ENCODE results near the gene G3BP2.

- TF ChIP-seq, protein P1, sequence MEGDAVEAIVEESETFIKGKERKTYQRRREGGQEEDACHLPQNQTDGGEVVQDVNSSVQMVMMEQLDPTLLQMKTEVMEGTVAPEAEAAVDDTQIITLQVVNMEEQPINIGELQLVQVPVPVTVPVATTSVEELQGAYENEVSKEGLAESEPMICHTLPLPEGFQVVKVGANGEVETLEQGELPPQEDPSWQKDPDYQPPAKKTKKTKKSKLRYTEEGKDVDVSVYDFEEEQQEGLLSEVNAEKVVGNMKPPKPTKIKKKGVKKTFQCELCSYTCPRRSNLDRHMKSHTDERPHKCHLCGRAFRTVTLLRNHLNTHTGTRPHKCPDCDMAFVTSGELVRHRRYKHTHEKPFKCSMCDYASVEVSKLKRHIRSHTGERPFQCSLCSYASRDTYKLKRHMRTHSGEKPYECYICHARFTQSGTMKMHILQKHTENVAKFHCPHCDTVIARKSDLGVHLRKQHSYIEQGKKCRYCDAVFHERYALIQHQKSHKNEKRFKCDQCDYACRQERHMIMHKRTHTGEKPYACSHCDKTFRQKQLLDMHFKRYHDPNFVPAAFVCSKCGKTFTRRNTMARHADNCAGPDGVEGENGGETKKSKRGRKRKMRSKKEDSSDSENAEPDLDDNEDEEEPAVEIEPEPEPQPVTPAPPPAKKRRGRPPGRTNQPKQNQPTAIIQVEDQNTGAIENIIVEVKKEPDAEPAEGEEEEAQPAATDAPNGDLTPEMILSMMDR (IDR thresholded peaks at IDR 0.05): no peak
- TF ChIP-seq POLR2A (IDR thresholded peaks at IDR 0.05): no peak
Observed at GRCh38 chr4:75686346-75686745, 13.1 kb upstream of the G3BP2 start.

All from heart left ventricle (tissue), 13 donors.